Measurements from ENCODE around the gene CHRM1.
A peak's percentile ranks its signal among the peaks of the same experiment; 100 is the strongest.

DNA sequence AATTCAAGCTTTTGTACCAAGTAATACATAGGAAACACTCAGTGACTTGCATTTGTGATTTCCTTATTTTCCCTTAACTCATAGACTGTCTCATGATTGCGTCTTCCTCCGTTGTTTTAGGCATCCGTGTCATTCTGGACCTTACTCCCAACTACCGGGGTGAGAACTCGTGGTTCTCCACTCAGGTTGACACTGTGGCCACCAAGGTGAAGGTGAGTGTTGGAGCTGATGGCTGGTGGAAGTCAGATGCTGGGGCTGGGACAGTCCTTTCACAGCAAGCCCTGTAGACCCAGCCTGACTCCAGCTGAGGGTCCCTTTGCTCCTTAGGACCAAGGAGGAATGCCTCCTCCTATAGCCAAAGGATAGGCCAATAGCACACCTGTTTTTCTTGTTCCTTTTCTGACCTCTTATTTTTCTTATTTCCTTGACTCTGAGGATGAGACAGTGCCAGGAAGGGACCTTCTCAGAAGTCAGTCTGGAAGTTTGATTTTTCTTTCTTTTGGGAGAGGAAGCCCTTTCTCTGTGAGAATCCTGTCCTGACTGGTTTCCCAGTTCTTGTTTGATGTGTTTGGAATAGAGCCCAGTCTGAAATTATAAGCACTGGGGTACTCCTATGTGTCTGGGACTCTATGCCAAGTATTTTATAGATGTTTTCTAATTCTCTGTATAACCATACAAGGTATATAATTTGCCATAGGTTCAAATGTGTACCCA lies 38.2 kb downstream of the CHRM1 start:
- TF ChIP-seq, protein P1, sequence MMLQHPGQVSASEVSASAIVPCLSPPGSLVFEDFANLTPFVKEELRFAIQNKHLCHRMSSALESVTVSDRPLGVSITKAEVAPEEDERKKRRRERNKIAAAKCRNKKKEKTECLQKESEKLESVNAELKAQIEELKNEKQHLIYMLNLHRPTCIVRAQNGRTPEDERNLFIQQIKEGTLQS (IDR thresholded peaks at IDR 0.05): no peak
- TF ChIP-seq, protein P2, sequence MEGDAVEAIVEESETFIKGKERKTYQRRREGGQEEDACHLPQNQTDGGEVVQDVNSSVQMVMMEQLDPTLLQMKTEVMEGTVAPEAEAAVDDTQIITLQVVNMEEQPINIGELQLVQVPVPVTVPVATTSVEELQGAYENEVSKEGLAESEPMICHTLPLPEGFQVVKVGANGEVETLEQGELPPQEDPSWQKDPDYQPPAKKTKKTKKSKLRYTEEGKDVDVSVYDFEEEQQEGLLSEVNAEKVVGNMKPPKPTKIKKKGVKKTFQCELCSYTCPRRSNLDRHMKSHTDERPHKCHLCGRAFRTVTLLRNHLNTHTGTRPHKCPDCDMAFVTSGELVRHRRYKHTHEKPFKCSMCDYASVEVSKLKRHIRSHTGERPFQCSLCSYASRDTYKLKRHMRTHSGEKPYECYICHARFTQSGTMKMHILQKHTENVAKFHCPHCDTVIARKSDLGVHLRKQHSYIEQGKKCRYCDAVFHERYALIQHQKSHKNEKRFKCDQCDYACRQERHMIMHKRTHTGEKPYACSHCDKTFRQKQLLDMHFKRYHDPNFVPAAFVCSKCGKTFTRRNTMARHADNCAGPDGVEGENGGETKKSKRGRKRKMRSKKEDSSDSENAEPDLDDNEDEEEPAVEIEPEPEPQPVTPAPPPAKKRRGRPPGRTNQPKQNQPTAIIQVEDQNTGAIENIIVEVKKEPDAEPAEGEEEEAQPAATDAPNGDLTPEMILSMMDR (IDR thresholded peaks at IDR 0.05 in 2 of 3, conservative IDR thresholded peaks at IDR 0.05 in 1 of 3; ENCODE audit: borderline replicate concordance in 1 of 3, insufficient read depth in 1 of 3, low read depth in 2 of 3, low read length in 2 of 3): no peak
- TF ChIP-seq POLR2A (IDR thresholded peaks at IDR 0.05; ENCODE audit: borderline replicate concordance, extremely low read depth, insufficient read depth, insufficient read length) (no peak), SIN3A (IDR thresholded peaks at IDR 0.05; ENCODE audit: low read depth) (no peak), ZBTB33 (IDR thresholded peaks at IDR 0.05; ENCODE audit: extremely low read depth, insufficient replicate concordance, low read length) (no peak), SP1 (IDR thresholded peaks at IDR 0.05; ENCODE audit: low read depth) (no peak), EZH2phosphoT487 (IDR thresholded peaks at IDR 0.05; ENCODE audit: borderline replicate concordance) (no peak), ELF1 (IDR thresholded peaks at IDR 0.05; ENCODE audit: borderline replicate concordance, low read depth) (no peak), POLR2AphosphoS5 (IDR thresholded peaks at IDR 0.05; ENCODE audit: low read depth, low read length) (peak; percentile 41), JUND (IDR thresholded peaks at IDR 0.05) (no peak), TCF7L2 (IDR thresholded peaks at IDR 0.05; ENCODE audit: borderline replicate concordance, extremely low read depth, insufficient read depth, insufficient read length) (no peak), ZFX (IDR thresholded peaks at IDR 0.05) (no peak), EGR1 (IDR thresholded peaks at IDR 0.05; ENCODE audit: low read depth) (no peak)
- TF ChIP-seq, protein P3, sequence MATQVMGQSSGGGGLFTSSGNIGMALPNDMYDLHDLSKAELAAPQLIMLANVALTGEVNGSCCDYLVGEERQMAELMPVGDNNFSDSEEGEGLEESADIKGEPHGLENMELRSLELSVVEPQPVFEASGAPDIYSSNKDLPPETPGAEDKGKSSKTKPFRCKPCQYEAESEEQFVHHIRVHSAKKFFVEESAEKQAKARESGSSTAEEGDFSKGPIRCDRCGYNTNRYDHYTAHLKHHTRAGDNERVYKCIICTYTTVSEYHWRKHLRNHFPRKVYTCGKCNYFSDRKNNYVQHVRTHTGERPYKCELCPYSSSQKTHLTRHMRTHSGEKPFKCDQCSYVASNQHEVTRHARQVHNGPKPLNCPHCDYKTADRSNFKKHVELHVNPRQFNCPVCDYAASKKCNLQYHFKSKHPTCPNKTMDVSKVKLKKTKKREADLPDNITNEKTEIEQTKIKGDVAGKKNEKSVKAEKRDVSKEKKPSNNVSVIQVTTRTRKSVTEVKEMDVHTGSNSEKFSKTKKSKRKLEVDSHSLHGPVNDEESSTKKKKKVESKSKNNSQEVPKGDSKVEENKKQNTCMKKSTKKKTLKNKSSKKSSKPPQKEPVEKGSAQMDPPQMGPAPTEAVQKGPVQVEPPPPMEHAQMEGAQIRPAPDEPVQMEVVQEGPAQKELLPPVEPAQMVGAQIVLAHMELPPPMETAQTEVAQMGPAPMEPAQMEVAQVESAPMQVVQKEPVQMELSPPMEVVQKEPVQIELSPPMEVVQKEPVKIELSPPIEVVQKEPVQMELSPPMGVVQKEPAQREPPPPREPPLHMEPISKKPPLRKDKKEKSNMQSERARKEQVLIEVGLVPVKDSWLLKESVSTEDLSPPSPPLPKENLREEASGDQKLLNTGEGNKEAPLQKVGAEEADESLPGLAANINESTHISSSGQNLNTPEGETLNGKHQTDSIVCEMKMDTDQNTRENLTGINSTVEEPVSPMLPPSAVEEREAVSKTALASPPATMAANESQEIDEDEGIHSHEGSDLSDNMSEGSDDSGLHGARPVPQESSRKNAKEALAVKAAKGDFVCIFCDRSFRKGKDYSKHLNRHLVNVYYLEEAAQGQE (IDR thresholded peaks at IDR 0.05; ENCODE audit: low read depth): no peak
